MM.1S (cell line): Measurements from ENCODE around the gene MYO1G.

ENCODE experiments used
- CTCF ChIP-seq: fragments of 300-600 bp; sonication (generic); IDR thresholded peaks from 2 replicates; pipeline ENCODE4 v1.5.1; 2016; ENCODE audit warnings: antibody characterized with exemption, low read length, mixed read lengths
- EZH2 ChIP-seq: fragments of 300-600 bp; sonication (generic); optimal IDR thresholded peaks from 2 replicates; pipeline ENCODE3; 2017; ENCODE audit warnings: low read depth, mild to moderate bottlenecking, antibody characterized with exemption, low read length, mixed read lengths
- EZH2phosphoT487 ChIP-seq: fragments of 300-600 bp; sonication (generic); IDR thresholded peaks from 2 replicates; pipeline ENCODE4 v1.6.1; 2018; ENCODE audit warnings: antibody characterized with exemption, low read length

GRCh38 chr7:44937426-44937825 is 41.4 kb downstream of the MYO1G start:
- TF ChIP-seq CTCF (no peak), EZH2 (no peak), EZH2phosphoT487 (no peak)
